Endothelial cell of hepatic sinusoid (primary cell): Measurements from ENCODE around the gene NBPF11.
"Not testable (repeated sequence)": the region's sequence is repeated elsewhere in the genome, so short reads cannot be mapped to it uniquely, and the experiment has no call there.

Experiments
- in situ Hi-C: cut with HindIII; loops from 2 replicates; pipeline ENCODE4 v1.10.0; 2017; ENCODE audit warnings: low sequenced_read_pairs

Gene NBPF11

DNA sequence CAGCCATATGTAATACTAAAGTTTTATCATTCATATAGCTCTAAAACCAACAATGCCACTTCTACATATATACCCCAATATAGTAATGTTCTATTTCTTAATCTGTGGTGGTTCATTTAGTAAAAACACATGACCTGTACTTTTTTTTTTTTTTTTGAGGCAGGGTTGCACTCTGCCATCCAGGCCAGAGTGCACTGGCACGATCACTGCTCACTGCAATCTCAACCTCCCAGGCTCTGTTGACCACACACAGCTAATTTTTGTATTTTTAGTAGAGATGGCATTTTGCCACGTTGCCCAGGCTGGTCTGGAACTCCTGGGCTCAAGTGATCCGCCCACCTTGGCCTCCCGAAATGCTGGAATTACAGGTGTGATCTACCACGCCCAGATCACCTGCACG is 2.1 kb downstream of the NBPF11 start:
- in situ Hi-C loops: not testable (repeated sequence)

DNA sequence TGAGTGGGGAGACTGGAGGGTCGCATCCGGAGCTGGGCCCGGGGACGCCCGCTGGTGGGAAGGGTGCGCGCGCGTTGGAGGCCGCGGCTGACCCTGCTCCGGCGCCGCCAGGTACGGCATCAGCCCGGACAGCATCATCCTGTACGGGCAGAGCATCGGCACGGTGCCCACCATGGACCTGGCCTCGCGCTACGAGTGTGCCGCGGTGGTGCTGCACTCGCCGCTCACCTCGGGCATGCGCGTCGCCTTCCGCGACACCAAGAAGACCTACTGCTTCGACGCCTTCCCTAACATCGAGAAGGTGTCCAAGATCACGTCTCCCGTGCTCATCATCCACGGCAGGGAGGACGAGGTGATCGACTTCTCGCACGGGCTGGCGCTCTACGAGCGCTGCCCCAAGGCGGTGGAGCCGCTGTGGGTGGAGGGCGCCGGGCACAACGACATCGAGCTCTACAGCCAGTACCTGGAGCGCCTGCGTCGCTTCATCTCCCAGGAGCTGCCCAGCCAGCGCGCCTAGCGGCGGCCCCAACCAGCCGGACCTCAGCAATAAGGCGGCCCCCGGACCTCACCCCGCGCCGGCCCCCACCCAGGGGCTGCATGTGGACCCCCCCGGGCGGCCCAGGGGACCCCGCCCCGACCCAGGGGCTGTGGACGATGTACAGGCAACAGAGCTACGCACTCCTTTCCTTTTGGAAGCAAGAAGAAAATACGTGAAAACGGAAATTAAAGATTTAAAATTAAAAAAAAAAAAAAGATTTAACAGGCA is 2.8 kb downstream of the NBPF11 start:
- in situ Hi-C loops: not testable (repeated sequence)

DNA sequence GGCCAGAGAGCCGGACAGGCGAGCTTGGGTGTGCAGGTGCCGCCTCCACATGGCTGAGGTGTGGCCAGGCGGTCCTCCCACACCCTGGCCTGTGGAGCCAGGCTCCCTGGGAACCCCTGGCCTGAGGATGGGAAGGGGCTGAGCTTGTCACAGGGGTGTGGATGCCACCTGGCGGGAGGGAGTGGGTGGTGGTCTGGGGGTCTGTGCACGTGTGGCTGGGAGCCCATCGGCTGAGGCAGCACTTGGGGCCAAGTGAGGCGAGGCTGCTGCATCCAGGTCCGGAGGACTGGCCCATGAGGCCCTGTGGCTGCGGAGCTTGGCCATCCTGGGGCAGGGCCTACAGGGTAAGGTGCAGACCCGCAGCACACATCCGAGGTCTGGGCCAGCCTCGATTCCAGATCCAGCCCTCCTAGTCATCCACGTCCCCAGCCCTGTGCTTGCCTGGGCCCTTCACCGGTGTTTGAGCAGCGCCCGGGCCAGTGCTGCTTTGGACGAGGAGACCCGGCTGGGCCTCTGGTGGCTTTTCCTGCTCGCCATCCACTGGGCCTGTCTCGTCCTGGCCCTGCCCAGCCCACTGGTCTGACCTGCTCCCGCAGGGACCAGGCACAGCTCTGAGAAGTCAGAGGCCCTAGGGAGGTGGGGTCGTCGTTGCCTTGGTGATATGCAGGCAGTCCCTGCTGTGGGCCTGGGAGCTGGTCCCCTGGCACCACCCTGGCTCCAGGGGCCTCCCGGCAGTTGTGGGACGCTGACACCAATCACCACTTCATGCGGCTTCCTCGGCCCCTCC is 4.8 kb downstream of the NBPF11 start:
- in situ Hi-C loops: not testable (repeated sequence)

- in situ Hi-C loops: not testable (repeated sequence)
These were observed 5.7 kb downstream of the NBPF11 start for GRCh38 chr1:148146191-148146997.

DNA sequence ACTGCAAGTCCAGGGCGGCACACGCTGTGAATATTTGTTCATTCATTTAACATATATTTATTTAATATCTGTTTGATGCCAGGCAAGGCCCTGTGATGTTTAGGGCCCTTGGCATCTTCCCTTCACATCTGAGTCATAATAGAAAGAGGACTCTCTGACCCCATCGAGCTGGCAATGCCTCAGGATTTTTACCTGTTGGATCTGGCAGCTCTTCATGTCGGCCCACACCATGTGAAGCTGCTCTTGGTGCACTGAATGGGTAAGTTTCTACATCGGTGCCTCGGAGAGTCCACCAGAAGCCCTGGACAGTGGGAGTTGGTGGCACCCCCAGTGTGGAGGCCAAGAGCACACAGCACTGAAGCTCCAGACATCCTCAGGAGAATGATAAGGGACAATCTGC is 8.9 kb downstream of the NBPF11 start:
- in situ Hi-C loops: not testable (repeated sequence)

DNA sequence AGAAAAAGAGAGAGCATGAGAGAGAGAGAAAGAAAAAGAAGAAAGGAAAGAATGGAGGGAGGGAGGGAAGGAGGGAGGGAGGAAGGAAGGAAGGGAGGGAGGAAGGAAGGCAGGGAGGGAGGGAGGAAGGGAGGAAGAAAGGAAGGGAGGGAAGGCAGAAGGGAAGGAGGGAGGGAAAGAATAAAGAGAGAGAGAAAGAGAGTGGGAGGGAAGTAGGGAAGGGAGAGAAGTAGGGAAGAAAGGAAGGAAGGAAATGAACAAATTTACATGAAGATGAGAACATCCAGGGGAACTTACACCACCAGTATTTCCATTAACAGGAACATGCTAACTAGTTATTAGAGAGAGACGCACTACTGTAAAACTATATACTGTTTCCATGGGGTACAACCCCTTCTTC is 10.1 kb downstream of the NBPF11 start:
- in situ Hi-C loops: not testable (repeated sequence)

DNA sequence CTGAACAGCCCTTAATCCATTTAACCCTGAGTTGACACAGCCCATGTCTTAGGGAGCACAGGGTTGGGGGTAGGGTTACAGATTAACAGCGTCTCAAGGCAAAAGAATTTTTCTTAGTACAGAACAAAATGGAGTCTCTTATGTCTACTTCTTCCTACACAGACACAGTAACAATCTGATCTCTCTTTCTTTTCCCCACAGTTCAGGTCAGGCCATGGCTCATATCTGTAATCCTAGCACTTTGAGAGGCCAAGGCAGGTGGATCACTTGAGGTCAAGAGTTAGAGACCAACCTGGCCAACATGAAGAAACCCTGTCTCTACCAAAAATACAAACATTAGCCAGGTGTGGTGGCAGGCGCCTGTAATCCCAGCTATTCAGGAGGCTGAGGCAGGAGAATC is 13.5 kb downstream of the NBPF11 start:
- in situ Hi-C loops: not testable (repeated sequence)

DNA sequence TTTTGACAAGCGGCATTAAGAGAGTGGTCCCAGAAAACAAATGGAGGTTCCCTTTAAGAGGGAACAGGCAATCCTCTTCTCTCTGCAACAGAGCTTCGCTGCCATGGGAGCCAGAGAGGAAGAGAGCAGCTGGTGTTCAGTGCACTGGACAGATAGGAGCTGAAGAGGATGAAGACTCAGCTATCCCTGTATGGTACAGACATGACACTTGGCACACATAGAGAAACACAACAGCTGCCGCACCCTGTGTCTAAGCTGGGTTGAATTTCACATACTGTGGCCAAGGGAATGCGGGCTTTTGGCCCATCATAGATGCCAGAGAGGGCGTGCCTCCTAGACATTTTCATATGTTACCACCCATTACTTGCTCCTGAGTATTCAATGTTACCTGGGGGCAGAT is 29.7 kb downstream of the NBPF11 start:
- in situ Hi-C loops: not testable (repeated sequence)

- in situ Hi-C loops: not testable (repeated sequence)
These were observed 31.7 kb downstream of the NBPF11 start for GRCh38 chr1:148120395-148120794.

DNA sequence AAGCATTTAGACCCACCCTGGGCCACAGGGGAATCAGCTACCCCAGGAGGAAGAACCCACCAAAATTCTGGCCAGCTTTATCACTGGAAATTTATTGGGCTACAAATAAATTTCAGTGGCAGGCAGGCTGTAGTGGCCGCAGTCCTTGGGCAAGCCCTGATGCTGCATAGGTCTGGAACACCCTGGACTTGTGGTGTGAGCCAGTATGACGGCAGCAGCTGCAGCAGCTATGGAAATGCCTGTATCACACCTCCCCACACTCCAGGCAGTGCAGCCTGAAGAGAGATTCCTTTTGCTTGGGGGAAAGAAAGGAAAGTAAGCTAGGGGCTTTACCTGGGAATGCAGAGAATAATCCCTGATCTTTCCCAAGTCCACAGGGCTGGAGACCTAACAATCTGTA is 56.3 kb downstream of the NBPF11 start:
- in situ Hi-C loops: not testable (repeated sequence)

DNA sequence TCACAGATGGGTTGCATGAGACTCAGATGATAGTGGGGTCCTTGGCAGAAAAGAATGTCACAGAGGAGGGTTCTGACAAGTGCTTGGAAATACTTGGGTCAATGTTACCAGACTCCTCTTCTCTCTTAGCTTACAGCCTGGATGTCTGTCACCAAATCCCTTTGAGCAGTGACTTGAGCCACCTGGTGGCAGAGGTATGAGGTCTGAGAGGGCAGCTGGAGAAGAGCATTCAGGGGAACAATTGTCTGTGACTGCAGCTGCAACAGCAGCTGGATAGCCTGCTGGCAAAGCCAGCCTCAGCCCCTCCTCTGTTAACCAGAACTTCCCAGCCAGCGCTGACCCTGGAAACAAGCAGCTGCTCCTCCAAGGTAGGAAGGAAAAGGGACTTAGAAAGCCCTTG is 65.9 kb downstream of the NBPF11 start:
- in situ Hi-C loops: not testable (repeated sequence)

GRCh38 chr1:148081205-148081604 is 70.9 kb downstream of the NBPF11 start:
- in situ Hi-C loops: not testable (repeated sequence)

DNA sequence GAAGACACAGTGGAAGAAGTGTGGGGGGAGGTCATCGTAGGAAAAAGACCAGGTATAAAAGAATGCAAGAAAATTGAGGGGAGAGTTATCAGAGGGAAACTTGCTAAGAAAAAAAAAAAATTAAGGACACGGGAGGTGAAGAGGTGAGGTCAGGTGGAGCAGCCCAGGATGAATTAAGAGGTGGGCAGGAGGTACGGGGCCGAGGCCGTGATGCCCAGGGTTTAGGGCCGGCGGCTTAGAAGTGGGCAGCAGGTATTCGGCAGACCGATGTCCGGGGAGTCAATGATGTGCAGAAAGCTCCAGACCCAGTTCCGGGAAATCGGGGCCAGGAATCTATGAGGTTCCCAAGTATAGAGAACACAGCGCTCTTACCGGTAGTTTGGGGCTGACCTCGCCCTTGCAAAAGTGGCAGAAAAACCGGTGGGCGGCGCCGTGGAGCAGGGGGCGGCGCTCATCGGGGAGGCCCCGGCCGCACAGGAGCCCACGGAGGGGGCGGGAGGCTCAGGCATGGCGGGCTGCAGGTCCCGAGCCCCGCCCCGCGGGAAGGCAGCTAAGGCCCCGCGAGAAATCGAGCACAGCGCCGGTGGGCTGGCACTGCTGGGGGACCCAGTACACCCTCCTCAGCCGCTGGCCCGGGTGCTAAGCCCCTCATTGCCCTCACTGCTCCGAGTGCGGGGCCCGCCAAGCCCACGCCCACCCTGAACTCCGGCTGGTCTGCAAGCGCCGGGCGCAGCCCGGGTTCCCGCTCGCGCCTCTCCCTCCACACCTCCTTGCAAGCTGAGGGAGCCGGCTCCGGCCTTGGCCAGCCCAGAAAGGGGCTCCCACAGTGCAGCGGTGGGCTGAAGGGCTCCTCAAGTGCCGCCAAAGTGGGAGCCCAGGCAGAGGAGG is 73.2 kb downstream of the NBPF11 start:
- in situ Hi-C loops: not testable (repeated sequence)

DNA sequence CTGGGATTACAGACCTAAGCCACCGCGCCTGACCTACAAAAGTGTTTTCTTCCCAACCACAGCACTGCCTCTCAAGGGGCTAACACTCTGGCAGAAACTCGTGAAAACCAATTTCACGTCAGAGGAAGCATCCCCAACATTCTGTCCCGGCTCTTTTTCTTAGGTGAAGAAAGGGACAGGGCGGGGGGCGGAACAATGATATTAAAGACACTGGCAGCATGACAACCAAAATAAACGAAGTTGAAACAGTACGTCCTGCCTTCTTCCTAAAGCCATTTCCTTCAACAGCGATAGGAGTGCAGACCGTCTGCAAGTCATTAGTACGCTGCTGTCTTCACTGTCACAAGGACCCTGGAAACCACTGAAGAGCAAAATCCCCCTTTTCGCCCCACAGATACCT is 74.0 kb downstream of the NBPF11 start:
- in situ Hi-C loops: not testable (repeated sequence)

- in situ Hi-C loops: not testable (repeated sequence)
These were observed 74.6 kb downstream of the NBPF11 start for GRCh38 chr1:148077458-148077857.

DNA sequence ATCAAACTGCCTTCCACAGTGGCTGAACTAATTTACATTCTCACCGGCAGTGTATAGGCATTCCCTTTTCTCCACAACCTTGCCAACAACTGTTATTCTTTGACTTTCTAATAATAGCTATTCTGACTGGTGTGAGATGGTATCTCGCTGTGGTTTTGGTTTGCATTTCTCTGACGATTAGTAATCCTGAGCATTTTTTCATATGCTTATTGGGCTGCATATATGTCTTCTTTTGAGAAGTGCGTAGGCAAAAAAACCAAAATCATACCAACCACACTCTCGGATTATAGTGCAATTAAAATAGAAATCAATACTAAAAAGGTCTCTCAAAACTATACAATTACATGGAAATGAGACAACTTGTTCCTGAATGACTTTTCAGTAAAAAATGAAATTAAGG is 78.7 kb downstream of the NBPF11 start:
- in situ Hi-C loops: not testable (repeated sequence)

GRCh38 chr1:148068606-148069005 is 83.5 kb downstream of the NBPF11 start:
- in situ Hi-C loops: not testable (repeated sequence)

DNA sequence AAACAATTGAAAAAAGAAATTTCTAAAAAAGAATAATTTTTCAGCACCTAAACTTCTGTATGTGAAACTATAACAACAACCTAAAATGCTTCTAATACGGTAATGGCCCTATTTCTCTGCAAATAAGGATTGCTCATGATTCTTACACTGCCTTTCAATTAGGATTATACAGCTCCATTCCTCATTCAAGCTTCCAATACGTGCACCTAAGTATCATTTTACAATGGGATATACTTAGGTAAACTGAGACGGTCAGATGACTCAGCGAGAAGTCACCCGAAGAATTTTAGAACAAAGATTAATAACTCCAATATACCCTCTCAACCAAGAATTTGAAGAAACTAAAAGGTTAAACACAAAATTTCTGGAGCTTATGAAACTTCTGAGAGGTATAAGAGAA is 83.9 kb downstream of the NBPF11 start:
- in situ Hi-C loops: not testable (repeated sequence)

GRCh38 chr1:148060294-148060701 is 91.8 kb downstream of the NBPF11 start:
- in situ Hi-C loops: not testable (repeated sequence)

DNA sequence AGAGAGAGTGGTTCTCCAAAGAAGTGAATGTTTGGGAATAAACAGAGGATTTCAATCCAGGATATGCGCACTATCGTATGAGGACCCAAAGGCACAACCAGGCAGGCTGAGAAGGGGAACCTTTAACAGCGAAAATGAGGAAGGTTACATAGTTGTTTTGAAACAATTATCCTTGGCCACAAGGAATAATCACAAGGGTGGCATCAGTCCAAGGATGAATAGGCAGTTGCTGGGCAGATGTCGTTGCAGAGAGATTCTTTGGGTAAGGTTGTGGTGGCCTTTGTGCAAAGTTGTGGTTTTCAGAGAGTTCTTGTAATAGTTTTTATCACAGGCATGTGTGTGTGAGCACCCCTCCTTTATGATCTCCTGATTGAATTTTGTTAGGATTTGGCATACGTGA is 94.7 kb downstream of the NBPF11 start:
- in situ Hi-C loops: not testable (repeated sequence)
